VCaP (cell line): ENCODE measurements around the gene ACP6.

Experiments
- H3K27ac ChIP-seq: fragments of 450-650 bp; 2 replicates; pipeline ENCODE4 v1.5.1; 2017
- CTCF ChIP-seq: fragments of 450-650 bp; conservative IDR thresholded peaks from 2 replicates; pipeline ENCODE4 v1.5.1; 2017; ENCODE audit warnings: mild to moderate bottlenecking, moderate library complexity

The ACP6 gene

GRCh38 chr1:147619741-147620140 is 50.6 kb downstream of the ACP6 start:
- no peak overlapping the region for H3K27ac ChIP-seq
- no peak for TF ChIP-seq CTCF

GRCh38 chr1:147618771-147619170 is 51.6 kb downstream of the ACP6 start:
- H3K27ac ChIP-seq, result no peak overlapping the region
- TF ChIP-seq CTCF, result no peak

- no peak for TF ChIP-seq CTCF
- no peak overlapping the region for H3K27ac ChIP-seq
These were observed 52.2 kb downstream of the ACP6 start for GRCh38 chr1:147618077-147618569.

DNA sequence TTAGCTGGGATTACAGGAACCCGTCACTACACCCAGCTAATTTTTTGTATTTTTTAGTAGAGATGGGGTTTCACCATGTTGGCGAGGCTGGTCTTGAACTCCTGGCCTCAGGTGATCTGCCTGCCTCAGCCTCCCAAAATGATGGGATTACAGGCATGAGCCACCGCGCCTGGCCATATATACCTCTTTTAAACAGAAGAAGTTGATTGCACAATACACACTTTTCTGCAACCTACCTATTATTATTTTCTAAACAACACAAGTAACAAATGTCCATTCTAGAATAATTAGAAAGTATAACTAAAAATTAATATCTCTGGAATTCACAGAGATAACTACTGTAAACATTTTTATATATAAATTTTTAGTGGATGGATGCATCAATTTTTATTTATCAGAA is 55.4 kb downstream of the ACP6 start:
- H3K27ac ChIP-seq, result peak overlapping the region; percentile 92; the same call in 1 of the 2 replicates

DNA sequence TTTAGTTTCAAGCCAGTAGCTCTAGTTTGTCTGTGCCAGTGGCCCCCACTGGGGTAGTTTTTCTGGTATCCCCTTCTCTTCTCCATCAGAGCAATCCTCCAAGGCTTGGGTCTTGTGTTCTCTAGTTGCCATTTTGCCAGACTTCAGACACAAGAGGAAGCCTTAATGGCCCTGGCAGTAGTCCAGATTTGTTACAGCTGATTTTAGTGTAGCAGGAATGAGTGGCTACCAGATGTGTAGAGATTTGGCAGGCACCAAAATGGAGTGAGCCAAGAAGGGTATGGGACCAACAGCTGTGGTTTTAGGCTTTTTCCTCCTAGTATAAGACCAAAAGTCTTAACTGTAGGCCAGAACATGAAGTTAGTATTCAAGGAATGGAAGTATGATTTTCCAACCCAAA is 56.8 kb downstream of the ACP6 start:
- H3K27ac ChIP-seq, result peak overlapping the region; percentile 92
- TF ChIP-seq CTCF, result no peak

- TF ChIP-seq CTCF, result no peak
- H3K27ac ChIP-seq, result peak overlapping the region; percentile 92
These were observed 58.0 kb downstream of the ACP6 start for GRCh38 chr1:147612366-147612765.

DNA sequence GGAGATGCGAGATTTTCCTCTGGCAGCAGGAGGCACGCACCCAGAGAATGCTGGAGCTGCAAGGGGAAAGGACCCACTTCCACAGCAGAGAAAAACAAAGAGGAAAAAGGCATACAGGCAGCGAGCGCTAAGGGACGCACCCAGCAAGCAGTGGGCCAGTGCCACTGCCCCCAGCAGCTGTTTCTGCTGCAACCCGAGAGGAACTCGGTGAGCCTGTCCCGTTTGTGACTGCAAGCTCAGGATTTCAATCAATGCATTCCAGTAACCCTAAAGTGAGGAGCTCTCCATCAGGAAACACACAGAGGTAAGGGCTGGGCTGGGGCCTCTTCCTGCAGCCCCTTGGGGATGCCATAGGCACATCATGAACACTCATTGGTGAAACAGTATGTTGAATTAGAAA is 58.7 kb downstream of the ACP6 start:
- no peak for TF ChIP-seq CTCF
- peak overlapping the region; percentile 92 for H3K27ac ChIP-seq

DNA sequence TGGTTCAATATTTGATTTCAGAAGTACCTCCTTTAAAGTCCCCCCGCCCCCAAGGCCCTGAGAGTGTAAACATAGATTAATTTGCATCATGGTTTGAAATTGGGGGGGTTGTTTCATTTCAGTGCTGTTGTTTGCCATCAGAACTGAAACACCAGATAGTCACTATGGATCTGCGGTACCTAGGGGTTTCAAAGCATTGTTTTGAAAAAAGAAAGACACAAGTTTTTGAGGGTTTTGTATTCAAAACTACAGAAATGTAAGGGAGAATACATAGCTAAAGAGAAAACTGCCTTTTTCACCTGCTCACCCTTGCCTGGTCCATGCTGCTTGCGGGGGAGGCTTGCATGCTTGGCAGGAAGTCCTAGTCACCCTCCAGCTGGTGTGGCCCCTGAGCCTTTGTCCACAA is 59.3 kb downstream of the ACP6 start:
- TF ChIP-seq CTCF, result no peak
- peak overlapping the region; percentile 92 for H3K27ac ChIP-seq
